Measurements from ENCODE around the gene ZNF716.
A peak's percentile ranks its signal among the peaks of the same experiment; 100 is the strongest.
"Not testable (repeated sequence)": the region's sequence is repeated elsewhere in the genome, so short reads cannot be mapped to it uniquely, and the experiment has no call there.

ZNF716 gene

DNA sequence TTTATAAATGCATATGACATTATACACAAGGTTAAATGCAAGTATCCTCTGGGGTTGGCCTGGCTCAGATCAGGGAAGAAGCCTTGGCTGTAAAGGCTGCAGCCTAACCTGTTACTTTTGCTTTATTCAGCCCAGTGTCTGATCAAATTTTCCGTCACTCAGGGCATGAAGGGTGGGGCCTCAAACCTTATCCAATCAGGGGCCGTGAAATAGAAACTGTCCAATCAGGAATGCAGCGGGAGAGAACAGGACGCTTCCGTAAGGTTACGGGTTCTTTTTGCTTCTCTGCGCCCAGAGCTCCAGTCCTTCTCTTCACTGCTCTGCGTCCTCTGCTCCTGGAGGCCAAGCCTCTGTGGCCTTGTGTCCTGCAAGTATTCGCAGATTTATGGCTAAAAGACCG, at the start of gene ZNF716:
Gene ZNF716, plus strand, starts transcription at position 274 of the 400 bp plus-strand sequence. Its CDS starts 112 bp downstream, at position 386.
- DNase-seq: no peak

DNA sequence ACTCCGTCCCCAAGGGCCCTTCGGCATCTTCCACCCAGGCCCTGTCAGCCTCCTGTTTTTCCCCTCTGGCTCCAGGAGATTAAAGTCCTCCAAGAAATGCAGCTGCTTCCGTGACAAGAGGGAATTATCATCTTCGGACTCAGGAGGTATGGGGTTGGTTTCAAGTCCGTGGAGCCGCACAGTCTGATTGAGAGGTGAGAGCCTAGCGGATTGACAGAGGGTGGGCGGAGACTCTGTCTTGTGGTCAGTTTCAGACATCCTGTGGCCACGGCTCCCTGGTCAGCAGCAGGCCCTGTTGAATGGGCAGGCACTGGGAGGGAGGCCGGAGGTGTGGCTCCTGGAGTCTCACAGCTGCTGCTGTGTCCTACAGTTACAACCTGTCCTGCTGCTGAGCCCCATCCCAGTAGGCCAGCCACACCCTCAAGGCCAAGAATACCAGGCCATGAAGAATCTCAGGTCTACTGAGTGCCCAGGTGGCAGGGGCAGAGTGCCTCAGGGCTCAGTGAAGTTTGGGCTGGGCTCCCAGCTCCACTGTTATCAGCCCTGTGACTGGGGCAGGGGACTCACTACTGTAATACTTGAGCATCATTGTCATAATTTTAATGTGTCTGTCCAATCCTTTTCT, 49.3 kb upstream of the ZNF716 start:
- no peak for DNase-seq

DNA sequence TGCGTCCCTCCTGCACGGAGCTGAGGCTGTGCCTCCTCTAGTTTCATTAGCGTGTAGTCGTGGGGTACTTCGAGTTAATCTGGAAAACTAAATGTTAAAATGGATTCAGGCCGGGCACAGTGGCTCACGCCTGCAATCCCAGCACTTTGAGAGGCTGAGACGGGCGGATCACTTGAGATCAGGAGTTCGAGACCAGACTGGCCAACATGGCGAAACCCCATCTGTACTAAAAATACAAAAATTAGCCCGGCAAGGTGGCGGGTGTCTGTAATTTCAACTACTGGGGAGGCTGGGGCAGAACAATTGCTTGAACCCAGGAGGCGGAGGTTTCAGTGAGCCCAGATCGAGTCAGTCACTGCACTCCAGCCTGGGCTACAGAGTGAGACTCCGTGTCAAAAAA, 46.9 kb upstream of the ZNF716 start:
- DNase-seq: not testable (repeated sequence)

DNA sequence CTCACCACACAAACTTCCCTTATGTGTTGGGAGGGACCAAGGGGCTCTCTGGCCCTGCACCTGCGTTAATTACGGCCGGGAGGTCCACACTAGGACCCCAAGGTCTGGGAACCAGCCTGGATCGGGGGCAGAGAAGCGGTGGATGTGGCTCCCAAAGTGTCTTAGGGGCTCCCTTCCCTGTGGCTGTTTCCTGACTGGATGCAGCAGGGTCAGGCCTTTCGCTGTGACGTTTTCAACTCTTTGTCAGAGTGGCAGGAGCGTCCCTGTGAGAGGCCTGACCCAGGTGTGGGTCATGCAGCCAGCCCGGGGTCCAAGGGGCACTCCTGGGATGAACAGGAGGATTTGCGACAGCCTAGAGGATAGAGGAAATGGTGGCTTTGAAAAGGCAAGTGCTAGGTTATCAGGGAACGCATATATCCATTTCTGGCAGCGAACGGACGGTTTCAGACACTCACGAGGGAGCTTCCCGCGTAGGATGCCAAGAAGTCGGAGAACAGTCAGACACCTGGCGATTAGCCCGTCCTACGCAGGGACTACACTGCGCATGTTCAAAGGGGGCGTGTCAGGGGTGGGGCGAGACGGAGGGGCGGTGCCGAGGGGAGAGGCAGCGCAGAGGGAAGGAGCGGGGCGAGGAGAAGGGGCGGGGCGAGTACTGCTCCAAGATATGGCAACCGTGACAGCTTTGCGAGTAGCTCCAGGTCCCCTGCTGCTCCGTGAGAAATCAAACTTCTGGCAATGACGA, 46.2 kb upstream of the ZNF716 start:
- DNase-seq: peak; percentile 49

DNA sequence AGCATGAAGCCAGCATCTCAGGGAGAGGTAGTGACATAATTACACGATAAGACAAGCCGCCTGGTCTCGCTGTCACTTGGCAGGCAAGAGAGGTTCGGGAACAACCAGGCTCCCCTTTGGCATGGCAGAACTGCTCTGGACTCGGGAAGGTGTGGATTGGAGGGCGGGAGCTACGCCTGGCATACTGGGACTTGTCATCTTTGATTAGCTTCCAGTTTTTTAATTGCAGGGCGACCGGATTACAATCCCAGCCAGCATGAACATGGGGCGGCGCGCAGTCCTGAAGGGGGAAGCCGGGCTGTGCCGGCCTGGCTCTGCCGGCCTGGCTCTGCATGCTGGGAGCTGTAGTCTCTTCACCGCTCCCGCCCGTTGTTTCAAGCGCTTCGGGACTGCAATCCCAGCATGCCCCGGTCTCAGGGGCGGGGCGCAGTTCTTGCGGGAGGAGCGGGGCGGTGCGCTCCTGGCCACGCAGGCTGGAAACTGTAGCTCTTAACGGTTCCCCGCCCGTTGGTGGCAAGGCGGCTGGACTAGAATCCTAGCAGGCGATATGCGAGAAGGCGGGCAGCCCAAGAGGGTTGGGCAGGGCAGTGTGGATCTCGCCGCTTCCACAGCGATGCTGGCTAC, 45.5 kb upstream of the ZNF716 start:
- DNase-seq: peak; percentile 76

DNA sequence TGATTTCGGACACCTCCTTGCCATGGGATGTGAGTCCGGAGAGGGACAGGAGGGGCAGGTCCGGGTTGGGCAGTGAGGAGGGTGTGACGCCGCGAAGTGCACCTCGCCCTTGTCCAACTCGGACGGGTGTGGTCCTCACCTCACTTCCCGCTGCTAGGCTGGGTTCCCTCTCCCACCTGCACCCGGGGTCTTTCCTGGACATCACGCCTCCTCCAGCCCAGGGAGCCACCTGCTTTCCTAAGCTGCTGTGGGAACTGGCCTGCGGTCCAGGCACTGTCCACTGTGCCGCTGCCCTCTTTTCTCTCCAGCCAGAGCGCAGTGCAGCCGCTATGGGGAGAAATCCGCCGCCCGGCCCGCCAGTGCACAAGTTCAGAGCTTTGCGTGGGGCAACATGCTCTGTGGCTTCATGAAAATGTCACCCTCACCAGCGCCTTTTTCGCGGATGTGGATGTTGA, 45.0 kb upstream of the ZNF716 start:
- DNase-seq: no peak

DNA sequence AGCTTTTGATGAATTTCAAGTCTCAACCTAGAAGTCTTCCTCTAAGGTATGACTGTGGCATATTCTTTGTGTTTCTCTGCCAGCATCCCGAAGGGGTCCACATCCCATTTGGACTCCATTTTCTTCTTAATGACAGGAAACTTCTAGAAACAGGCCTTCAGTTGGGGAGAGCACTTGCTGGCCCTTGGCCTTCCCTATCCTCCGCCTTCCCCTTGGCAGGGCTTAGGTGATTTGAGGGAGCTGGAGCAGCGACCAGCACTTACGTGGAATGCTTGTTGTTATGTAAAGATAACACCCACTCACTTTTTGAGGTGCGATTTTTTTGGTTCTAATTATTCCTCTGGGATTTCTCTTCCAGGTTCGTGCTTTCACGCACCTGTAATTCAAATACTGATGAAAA, 42.9 kb upstream of the ZNF716 start:
- no peak for DNase-seq

DNA sequence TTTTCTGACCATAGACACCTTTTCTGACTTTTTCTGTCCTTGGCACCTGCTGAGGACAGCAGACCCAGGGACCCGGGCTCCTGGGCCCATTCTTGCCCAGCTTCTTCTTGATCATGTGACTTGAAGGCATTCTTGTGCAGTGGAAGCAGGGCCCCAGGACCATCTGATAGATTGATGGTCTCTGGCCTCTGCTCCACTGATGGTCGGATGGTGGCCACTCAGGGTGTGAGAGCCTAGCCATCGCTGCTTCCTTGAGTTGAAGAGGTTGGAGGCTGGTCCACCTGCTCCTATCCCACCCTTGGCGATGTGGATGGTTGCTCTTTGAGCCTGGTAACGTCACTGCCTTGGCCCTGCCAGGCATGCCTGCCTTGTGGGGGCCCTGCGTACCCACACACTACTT, 37.8 kb upstream of the ZNF716 start:
- no peak for DNase-seq

DNA sequence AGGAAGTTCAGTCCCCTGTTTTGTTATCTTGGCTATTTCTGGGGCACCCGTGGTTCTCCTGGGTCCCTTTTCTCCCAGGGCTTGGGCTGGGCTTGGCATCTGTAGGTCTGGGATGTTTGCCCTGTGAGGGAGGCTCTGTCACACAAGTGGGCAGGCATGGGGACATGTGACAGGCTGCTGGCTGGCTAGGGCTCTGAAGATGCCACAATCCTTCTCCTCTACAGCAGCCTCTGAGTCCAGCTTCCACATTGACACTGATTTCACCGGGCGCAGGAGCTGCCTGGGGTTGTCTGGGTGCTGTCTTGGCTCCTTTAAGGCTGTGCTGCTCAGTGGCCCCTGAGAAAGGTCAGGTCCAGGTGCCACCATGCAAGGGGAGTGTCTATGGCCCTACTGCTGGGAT, 37.4 kb upstream of the ZNF716 start:
- no peak for DNase-seq

DNA sequence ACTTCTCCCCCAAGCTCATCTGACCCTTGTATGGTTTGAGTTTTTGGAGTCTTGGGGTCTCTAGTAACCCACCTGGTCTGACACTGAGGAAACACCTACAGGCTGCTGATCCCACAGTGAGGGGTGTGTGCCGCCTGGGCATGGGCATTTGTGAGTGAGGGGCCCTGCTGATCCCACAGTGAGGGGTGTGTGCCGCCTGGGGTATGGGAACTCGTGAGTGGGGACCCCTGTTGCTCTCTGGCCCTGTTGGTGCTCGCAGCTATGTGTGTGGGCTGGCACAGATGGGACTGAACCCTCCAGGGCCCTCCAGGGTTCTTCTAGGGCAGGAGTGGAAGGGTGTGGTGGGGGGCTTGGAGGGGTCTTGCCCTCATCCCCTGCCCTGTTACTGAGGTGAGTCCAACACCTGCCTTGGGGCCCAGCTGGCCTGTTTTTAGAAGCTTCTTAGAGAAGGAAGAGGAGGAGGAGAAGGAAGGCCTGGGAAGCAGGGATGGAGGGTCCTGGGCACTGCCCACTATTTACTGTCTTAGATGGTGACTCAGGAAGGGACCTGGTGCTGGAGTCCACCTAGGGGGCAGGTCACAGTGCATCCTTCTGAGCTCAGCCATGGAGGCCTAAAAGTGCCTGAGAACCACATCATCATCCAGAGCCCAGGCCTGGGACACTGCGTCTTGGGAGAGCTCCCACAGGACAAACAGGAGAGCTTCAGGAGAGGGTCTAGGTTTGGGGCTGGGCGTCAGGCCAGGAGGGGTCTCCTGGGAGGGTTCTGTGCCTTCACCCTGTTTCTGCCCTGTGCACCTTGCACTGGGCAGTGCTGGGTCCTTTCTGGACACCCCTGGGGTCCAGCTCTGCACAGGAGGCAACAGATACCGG, 36.2 kb upstream of the ZNF716 start:
- DNase-seq: no peak

DNA sequence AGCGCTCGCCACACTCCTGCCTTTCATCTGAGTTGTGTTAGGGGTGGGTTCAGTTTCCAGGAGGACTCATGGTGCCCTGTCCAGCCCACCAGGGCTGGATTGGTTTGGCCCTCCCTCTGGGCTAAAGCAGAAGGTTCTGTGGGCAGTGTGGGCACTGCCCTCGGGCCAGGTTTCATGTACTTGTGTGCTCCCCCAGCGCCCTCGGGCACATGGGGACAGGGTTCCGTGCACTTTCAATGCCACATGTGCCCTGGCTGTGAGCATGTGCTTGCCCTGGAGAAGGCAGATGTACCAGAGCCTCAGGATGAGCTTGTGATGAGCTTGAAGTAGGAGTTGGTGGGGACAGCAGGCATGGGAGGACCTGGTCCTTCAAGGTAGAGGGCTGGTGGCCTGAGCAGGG, 35.6 kb upstream of the ZNF716 start:
- no peak for DNase-seq

DNA sequence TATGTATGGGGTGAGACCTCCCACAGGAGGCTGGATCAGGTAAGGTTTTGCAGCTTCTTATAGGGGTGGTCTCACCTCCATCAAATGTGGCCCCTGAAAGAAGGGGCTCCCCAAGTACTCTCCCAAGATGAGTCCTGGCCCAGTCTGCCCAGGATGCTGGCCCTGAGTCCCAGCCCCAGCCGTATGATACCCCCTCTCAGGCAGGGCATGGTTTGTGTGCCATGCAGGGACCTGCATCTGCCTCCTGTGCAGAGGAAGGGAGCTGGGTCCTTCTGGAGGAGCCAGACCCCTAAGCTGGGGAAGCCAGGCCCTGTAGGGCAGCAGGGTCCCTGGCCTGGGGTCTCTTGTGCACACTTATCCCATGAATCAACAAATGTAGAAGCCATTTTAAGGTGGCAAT, 35.1 kb upstream of the ZNF716 start:
- DNase-seq: no peak

DNA sequence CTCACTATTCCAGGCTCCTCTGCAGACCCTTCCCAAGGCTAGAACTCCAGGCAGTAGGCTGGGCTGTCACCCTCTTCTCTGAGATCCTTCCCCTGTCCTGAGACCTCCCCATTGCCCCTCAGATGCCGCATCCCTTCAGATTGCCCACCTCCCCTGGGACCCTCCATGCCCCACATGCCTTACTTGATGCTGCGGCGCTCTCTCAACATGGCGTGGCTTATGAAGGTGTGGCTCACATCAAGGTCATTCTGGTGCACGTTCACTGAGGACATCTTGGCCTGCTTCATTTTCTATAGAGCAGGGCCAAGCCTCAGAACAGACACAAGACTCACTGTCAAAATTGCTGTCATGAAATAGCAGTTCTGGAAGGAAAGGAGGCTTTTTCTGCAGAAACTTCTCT, 34.7 kb upstream of the ZNF716 start:
- no peak for DNase-seq

DNA sequence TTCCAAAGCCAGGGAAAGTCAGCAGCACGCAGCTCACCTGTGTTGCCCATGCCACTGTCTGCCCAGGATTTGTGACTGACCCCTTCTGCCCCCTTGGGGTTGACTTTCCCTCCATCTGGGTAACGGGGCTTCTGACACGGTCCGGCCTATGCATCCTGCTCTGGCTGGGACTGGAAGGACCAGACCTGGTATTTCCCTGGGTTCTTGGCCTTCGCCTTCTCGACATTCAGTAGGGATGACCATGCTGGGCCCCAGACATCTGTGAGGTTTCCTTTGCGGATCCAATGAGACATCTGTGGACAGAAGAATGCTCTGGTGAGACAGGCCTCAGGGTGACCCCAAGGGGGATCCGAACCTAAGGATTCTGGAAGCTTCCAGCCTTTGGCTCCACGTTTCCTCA, 34.2 kb upstream of the ZNF716 start:
- no peak for DNase-seq

DNA sequence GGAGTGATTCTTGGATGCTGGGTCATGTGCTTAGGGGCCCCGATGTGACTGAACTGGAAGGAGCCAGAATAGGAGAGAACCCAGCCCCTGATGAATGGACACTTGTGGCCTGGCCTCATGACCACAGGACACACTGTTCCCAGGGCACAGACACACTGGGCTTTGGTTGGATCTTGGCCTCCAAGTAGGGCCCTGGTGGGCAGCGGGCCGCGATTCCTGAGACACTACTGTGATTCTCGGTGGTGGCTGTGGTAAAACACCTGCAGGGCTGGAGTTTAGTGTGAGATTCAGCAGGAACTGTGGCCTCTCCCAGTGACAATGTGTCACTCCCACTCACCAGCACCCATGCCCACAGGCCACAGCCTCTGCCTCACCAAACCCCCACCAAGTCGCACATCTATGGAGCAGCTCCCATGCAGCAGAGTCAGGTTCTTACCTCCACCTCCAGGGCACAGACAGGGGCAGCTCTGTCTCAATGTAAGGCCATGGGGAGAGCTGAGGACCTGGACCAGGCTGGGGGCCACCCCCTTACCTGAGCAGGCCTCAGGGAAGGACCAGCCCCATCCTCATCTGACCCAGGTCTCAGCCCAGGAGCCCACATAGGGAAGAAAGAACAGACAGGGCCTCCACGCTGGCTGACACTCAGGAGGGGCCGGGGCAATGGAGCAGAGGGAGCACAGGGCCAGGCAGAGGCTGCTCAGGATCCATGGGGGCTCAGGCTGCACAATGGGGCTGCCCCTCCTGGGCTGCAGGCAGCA, 33.2 kb upstream of the ZNF716 start:
- no peak for DNase-seq

DNA sequence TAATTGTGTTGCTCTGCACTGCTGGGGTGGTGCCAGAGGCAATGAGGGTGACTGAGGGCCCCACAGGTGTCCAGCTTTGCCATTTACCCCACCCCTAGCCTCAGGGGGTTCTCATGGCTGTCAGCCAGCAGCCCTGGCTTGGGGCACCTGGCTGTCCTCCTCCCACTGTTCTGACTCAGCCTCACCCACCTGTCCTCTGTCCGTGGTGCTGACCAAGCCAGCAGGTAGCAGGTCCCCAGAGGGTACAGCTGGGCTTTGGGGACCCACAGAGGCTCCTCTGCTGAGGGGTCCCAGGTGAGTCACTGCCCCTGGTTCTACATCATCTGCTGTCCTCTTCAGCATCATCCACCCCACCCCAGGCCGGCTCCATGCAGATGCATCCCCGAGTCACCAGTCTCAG, 32.2 kb upstream of the ZNF716 start:
- DNase-seq: no peak

DNA sequence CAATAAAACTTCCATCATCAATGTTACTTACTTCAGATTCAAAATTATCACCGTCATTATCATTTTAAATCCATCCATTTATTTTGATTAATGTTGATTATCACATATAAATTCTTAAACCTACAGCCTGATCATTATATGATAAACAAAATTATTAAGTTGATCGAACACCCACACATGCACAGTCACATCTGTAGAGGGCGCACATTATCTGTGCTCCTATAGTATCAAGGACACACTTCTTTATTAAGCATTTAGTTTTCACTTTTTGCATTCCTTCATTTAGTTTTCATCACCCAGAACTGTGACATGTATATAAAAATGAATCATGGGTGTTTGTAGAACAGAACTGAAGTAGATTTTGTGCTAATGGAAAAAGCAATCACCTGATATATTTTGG, 26.2 kb upstream of the ZNF716 start:
- no peak for DNase-seq

DNA sequence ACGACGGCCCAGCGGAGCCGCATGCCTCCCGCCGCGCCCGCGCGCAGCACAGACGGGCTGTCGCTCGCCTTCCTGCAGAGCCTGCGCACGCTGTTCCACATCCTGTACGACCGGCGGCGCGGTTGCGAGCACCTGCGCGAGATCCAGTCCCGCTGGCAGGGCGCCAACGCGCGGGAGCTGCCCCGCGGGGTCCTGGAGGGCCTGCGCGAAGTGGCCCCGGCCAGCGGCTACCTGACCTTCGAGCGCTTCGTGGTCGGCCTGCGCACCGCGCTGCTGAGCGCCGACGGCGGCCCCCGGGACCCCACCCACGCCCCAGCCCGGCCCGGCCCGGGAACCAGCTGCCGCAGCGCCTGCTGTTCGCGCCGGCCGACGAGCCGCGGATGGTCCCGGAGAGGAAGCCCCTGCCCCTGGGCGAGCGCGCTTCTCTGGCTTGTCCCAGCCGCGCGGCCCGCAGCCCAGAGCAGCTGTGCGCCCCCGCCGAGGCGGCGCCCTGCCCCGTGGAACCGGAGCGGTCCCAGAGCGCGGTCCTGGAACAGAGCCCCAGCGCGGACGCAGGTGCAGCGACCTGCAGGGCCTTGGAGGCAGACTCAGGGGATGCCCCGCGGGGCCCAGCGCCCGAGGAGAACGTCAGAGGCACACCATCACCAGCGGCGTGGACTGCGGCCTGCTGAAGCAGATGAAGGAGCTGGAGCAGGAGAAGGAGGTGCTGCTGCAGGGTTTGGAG, 25.3 kb upstream of the ZNF716 start:
- no peak for DNase-seq

DNA sequence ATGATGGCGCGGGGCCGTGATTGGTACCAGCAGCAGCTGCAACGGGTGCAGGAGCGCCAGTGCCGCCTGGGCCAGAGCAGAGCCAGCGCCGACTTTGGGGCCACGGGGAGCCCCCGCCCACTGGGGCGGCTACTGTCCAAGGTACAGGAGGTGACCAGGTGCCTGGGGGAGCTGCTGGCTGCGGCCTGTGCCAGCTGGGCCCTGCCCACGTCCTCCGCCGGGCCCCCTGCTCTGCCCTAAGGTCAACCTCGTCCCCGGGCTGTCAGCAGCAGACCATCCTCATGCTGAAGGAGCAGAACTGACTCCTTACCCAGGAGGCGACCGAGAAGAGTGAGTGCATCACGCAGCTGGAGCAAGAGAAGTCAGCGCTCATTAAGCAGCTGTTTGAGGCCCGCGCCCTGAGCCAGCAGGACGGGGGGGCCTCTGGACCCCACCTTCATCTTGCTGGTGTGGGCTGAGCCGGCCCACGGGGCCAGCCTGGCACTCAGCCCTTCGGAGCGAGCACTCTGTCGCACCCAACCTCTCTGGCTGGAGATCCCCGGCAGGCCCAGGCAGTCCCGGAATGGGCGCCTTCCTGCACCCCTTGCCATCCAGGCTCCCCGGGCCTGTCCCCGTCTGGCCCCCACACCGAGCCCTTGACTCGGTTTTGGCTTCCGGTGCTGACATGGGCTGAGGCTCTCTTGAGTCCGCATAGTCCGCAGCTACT, 24.6 kb upstream of the ZNF716 start:
- DNase-seq: no peak

DNA sequence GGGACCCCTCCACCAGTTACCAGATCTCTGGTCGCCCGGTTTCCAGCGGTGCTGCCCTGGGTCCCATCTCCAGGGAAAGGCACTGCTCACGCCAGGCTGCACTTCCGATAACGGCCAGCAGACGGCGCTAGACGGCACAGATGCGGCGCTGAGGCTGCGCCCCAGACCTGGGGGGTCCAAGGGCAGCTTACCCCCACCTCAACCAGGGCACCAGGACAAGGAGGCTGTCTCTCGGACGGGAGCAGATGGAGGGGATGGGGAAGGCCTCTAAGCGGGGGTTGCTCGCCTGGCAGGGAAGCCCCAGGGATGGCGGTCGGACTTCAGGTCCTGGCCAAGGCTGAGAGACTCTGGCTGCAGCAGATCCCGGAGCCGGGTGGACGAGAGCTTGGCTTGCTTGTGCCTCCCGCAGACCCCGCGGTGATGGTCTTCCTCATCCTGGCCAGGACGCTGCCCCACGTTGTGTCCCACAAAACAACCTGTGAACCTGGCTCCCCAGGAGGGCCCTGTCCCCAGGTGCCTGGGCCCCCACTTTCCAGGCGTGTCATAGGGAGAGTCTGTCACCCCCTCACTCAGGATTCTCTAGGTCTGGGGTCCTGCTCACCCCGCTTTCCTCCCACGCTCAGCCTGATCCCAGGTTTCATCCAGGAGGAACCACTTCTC, 23.9 kb upstream of the ZNF716 start:
- no peak for DNase-seq

DNA sequence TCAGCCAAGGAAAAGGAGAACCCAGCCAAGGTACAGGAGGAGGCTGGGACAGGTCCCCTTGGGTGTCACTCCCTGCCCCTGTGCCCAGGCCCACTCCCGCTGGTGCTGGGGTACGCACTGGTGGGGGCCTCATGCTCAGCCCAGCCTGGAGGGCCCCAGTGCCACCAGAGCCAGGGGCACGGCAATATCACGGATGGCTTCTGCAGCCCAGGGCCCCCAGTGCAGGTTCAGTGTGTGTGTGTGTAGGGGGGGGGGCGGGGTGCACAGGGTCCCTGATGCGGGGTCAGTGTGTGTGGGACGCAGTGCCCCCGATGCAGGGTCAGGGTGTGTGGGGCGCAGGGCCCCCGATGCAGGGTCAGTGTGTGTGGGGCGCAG, 23.4 kb upstream of the ZNF716 start:
- no peak for DNase-seq

Data from NCI-H1105 (cell line).